Measurements from ENCODE around the gene ZBTB40.
A peak's percentile ranks its signal among the peaks of the same experiment; 100 is the strongest.

The ZBTB40 gene

DNA sequence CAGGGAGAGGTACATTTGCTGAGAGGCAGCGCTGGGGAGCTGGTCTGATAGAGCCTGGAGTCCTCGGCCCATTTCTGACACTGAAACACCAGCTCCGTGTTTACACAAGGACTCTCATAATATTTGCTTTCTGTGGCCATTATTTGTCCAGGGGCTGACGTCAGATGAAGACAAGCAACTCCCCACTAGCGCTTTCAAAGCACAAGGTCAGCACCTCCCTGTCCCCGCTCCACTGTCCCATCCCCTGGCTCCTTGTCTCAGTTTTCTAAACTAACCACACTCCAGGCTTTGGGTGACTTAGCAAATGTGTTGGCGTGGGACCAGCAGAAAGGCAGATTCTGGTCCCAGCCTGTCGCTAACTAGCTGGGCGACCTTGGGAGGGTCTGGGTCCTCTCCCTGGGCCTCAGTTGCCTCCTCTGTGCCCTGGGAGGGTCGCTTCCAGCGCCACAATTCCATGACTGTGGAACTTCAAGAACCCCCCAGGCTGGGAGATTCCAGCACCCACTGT, 37.4 kb upstream of the ZBTB40 start:
- no peaks in the 10 kb centered on the region; the same call in none of the 2 replicates for H3K27me3 ChIP-seq (replicated peaks; ENCODE audit: control insufficient read depth, insufficient read depth, low read length)
- no peak overlapping the region for H3K4me3 ChIP-seq (replicated peaks; ENCODE audit: low read depth, low read length)
- TF ChIP-seq, protein P1, sequence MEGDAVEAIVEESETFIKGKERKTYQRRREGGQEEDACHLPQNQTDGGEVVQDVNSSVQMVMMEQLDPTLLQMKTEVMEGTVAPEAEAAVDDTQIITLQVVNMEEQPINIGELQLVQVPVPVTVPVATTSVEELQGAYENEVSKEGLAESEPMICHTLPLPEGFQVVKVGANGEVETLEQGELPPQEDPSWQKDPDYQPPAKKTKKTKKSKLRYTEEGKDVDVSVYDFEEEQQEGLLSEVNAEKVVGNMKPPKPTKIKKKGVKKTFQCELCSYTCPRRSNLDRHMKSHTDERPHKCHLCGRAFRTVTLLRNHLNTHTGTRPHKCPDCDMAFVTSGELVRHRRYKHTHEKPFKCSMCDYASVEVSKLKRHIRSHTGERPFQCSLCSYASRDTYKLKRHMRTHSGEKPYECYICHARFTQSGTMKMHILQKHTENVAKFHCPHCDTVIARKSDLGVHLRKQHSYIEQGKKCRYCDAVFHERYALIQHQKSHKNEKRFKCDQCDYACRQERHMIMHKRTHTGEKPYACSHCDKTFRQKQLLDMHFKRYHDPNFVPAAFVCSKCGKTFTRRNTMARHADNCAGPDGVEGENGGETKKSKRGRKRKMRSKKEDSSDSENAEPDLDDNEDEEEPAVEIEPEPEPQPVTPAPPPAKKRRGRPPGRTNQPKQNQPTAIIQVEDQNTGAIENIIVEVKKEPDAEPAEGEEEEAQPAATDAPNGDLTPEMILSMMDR (IDR thresholded peaks at IDR 0.05; ENCODE audit: insufficient read depth, low read length, poor library complexity, severe bottlenecking): no peak
- H3K36me3 ChIP-seq (ENCODE audit: control insufficient read depth, insufficient read depth, low read length): no peaks in the 10 kb centered on the region
- no peak for DNase-seq (ENCODE audit: extremely low read depth, insufficient read length)

- no peaks in the 10 kb centered on the region for H3K36me3 ChIP-seq (ENCODE audit: control insufficient read depth, insufficient read depth, low read length)
- DNase-seq (ENCODE audit: extremely low read depth, insufficient read length): no peak
- H3K27me3 ChIP-seq (replicated peaks; ENCODE audit: control insufficient read depth, insufficient read depth, low read length): no peaks in the 10 kb centered on the region; the same call in none of the 2 replicates
- no peak overlapping the region for H3K4me3 ChIP-seq (replicated peaks; ENCODE audit: low read depth, low read length)
- TF ChIP-seq, protein P1 (IDR thresholded peaks at IDR 0.05; ENCODE audit: insufficient read depth, low read length, poor library complexity, severe bottlenecking): no peak
Observed at GRCh38 chr1:22415489-22415888, 36.2 kb upstream of the ZBTB40 start.

DNA sequence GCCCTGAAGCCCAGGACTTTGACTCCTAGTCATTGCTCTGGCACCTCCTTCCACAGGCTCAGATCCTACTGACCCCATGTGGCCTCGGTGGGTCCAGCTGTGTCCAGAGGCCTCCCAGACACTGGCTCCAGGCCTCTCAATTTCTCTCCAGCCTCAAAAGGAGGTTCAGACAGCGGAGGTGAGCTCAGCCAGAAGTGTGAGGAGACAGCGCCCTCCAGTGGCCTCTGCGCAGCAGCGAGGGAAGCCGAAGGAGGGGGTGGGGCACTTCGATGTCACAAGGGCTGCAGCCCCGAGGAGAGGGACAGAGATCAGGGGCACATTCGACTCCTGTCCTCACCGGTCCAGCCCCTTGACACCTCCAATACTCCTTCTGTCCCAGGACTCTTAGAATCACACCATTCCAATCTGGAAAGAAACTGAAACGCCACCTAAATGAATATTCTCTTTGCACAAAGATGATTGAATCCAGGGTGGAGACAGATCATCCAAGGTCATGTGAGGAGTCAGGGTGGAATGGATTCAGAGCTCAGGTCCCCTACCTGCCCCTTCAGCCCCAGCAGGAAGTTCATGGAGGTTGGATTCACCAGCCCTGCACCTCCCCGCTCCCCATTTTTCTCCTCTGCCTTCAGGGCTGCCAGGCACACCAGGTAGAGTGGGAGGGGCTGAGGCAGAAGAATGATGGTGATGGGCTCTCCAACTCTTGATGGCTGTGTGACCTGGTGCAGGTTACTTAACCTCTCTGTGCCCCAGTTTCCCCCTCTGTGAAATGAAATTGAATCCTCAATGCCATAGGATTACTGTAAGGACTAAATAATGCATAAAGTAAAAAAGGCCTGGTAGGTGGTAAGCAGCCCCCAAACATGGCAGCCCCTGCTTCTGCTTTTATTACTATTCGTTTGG, 34.8 kb upstream of the ZBTB40 start:
- Histone ChIP-seq H3K4me3 (replicated peaks; ENCODE audit: low read depth, low read length) (no peak overlapping the region), H3K36me3 (ENCODE audit: control insufficient read depth, insufficient read depth, low read length) (no peaks in the 10 kb centered on the region), H3K27me3 (replicated peaks; ENCODE audit: control insufficient read depth, insufficient read depth, low read length) (no peaks in the 10 kb centered on the region; the same call in none of the 2 replicates)
- peak; percentile 61 for DNase-seq (ENCODE audit: extremely low read depth, insufficient read length)
- TF ChIP-seq, protein P1 (IDR thresholded peaks at IDR 0.05; ENCODE audit: insufficient read depth, low read length, poor library complexity, severe bottlenecking): peak; percentile 94

DNA sequence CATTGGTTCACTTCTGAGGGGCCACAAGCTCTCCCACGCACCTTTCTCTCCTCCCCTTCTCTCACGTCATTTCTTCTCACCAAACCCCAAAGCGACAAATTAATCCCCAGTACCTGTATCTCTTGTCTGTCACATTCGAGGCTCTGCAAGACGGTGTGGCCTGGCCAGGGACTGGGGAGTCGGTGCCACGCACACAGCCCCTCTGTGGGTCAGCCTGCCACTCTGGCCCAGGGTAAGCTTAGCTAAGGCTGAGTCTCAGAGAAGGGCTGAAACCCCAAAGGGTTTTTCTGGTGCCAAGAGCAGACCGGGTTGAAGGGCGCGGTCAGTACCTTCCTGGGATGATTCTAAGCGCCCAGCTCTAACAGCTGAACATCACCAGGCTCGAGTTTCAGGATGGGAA, 34.2 kb upstream of the ZBTB40 start:
- no peaks in the 10 kb centered on the region; the same call in none of the 2 replicates for H3K27me3 ChIP-seq (replicated peaks; ENCODE audit: control insufficient read depth, insufficient read depth, low read length)
- no peak for DNase-seq (ENCODE audit: extremely low read depth, insufficient read length)
- TF ChIP-seq, protein P1 (IDR thresholded peaks at IDR 0.05; ENCODE audit: insufficient read depth, low read length, poor library complexity, severe bottlenecking): no peak
- H3K4me3 ChIP-seq (replicated peaks; ENCODE audit: low read depth, low read length): no peak overlapping the region
- no peaks in the 10 kb centered on the region for H3K36me3 ChIP-seq (ENCODE audit: control insufficient read depth, insufficient read depth, low read length)

- TF ChIP-seq, protein P1 (IDR thresholded peaks at IDR 0.05; ENCODE audit: insufficient read depth, low read length, poor library complexity, severe bottlenecking): no peak
- Histone ChIP-seq H3K27me3 (replicated peaks; ENCODE audit: control insufficient read depth, insufficient read depth, low read length) (no peaks in the 10 kb centered on the region; the same call in none of the 2 replicates), H3K4me3 (replicated peaks; ENCODE audit: low read depth, low read length) (no peak overlapping the region), H3K36me3 (ENCODE audit: control insufficient read depth, insufficient read depth, low read length) (no peaks in the 10 kb centered on the region)
- no peak for DNase-seq (ENCODE audit: extremely low read depth, insufficient read length)
Observed at GRCh38 chr1:22418312-22418711, 33.3 kb upstream of the ZBTB40 start.

Data from GM06990 (cell line).